ENCODE measurements around the gene UCHL3. TPM values are rescaled to one million over a fixed set of nuclear protein-coding genes. Genes with fewer than 3 reads are reported as not detected.

Gene UCHL3
- total RNA-seq, 2 donors from 2014 or later = 17.1 to 26.8 TPM

DNA sequence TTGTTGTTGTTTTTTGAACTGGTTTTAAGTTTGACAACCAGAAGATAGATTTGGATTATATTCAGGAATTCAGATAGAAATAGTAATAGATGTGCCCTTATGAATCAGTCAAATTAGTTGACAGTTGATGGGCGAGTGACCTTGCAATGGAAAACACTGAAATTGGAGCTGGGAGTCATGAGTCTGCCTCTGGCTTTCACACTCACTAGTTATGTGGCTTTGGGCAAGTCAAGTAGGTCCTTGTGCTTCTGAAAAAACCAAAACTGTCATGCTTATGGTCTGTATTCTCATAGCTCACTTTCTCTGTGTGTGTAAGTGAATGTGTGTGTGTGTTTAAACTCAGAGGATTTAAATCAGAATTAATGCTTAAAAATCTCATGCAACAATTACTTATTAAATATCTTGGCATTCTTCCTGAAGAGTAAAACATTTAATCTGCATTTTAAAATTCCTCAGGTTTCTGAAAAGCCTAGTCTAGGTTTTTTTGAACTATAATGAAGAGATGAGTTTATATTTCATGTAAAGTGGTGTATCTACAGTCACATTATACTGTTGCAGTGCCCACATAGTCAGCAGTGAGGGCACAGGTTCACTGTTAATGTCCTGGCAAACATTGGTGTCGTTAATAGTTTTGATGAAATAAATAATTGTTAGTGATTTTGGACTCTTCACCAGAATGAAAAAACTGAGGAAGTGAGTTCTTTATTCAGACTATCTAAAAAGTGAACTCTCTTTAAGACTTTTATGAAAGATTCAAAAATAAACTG lies 32.5 kb downstream of the UCHL3 start:
- no peak for TF ChIP-seq POLR2A (IDR thresholded peaks at IDR 0.05)
- Histone ChIP-seq H3K36me3 (no peaks in the 10 kb centered on the region), H3K27ac (no peak overlapping the region), H3K9me3 (no peaks in the 10 kb centered on the region), H3K27me3 (replicated peaks; ENCODE audit: insufficient read depth) (no peaks in the 10 kb centered on the region), H3K4me3 (no peak overlapping the region), H3K4me1 (replicated peaks) (no peaks in the 10 kb centered on the region)
- DNase-seq (ENCODE audit: low spot score) = no peak
- intact Hi-C loops (cut with DNase I) = no loop called here
- WGBS = 88% methylated on average over 2 of the region's 2 CpGs

DNA sequence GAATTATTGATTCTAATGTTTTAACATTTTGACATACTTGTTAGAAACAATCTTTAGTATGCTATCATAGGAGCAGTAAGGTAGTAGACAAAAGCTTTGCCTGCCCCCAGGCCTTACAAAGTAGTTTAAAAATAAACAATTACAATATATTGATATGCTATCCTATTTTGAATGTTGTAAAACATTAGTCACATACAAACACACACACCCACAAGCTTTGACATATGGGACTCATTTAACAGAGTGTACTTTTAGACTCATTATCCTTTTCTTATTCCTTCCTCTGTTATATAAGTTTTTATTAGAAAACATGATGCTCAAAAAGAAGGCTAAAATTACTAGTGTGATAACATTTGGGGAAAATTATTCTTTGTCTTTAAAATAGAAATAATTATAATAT lies 33.5 kb downstream of the UCHL3 start:
- intact Hi-C loops (cut with DNase I) = no loop called here
- Histone ChIP-seq H3K9me3 (no peaks in the 10 kb centered on the region), H3K27ac (no peak overlapping the region), H3K4me1 (replicated peaks) (no peaks in the 10 kb centered on the region), H3K27me3 (replicated peaks; ENCODE audit: insufficient read depth) (no peaks in the 10 kb centered on the region), H3K4me3 (no peak overlapping the region), H3K36me3 (no peaks in the 10 kb centered on the region)
- TF ChIP-seq, protein P1, sequence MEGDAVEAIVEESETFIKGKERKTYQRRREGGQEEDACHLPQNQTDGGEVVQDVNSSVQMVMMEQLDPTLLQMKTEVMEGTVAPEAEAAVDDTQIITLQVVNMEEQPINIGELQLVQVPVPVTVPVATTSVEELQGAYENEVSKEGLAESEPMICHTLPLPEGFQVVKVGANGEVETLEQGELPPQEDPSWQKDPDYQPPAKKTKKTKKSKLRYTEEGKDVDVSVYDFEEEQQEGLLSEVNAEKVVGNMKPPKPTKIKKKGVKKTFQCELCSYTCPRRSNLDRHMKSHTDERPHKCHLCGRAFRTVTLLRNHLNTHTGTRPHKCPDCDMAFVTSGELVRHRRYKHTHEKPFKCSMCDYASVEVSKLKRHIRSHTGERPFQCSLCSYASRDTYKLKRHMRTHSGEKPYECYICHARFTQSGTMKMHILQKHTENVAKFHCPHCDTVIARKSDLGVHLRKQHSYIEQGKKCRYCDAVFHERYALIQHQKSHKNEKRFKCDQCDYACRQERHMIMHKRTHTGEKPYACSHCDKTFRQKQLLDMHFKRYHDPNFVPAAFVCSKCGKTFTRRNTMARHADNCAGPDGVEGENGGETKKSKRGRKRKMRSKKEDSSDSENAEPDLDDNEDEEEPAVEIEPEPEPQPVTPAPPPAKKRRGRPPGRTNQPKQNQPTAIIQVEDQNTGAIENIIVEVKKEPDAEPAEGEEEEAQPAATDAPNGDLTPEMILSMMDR (IDR thresholded peaks at IDR 0.05) = no peak
- TF ChIP-seq POLR2A (IDR thresholded peaks at IDR 0.05) (no peak), POLR2AphosphoS5 (IDR thresholded peaks at IDR 0.05) (no peak)
- DNase-seq (ENCODE audit: low spot score) = no peak

DNA sequence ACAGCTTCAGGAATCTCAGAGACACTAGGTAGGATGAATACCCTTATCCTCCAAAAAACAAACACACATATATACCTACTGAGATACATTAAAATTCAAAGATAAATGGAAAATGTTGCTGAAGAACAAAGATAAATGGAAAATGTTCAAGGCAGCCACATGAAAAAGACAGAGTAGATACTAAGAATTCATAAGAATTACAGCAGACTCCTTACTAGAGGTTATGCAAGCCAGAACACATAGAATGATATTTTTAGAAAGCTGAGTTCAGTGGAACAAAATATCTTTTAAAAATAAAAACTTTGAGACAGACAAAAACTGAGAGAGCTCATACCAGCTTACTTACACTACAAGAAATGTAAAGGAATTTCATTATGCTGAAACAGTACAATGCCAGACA lies 35.6 kb downstream of the UCHL3 start:
- Histone ChIP-seq H3K36me3 (no peaks in the 10 kb centered on the region), H3K27me3 (replicated peaks; ENCODE audit: insufficient read depth) (no peaks in the 10 kb centered on the region), H3K9me3 (no peaks in the 10 kb centered on the region), H3K27ac (no peak overlapping the region), H3K4me1 (replicated peaks) (no peaks in the 10 kb centered on the region), H3K4me3 (no peak overlapping the region)
- TF ChIP-seq, protein P1 (IDR thresholded peaks at IDR 0.05) = no peak
- no peak for TF ChIP-seq POLR2AphosphoS5 (IDR thresholded peaks at IDR 0.05)
- no peak for TF ChIP-seq POLR2A (IDR thresholded peaks at IDR 0.05)
- DNase-seq (ENCODE audit: low spot score) = no peak
- intact Hi-C loops (cut with DNase I) = no loop called here

DNA sequence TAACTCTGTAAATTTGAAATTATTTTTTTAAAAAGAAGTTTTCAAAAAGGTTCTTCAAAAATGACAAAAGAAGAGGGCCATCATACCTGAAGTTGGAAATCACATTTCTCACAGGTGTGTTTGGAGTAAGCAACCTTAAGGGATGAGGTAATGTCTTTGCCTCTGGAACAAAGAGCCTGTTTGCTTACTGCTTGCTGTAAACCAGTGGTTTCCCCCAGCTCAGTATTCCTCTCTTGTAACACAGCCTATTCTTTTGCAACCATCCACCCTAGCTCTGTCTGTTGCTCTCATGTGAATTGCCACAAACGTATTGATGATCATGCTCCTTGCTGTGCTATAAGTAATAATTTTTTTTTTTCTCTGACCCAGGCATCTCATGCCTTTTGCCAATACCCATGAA lies 38.1 kb downstream of the UCHL3 start:
- WGBS = 53% methylated on average over 1 of the region's 1 CpG
- H3K9me3 ChIP-seq = no peaks in the 10 kb centered on the region
- no peaks in the 10 kb centered on the region for H3K36me3 ChIP-seq
- no peaks in the 10 kb centered on the region for H3K4me1 ChIP-seq (replicated peaks)
- no peak for DNase-seq (ENCODE audit: low spot score)
- no peak overlapping the region for H3K4me3 ChIP-seq
- intact Hi-C loops (cut with DNase I) = no loop called here
- no peak for TF ChIP-seq POLR2A (IDR thresholded peaks at IDR 0.05)
- TF ChIP-seq, protein P1 (IDR thresholded peaks at IDR 0.05) = no peak
- no peak for TF ChIP-seq POLR2AphosphoS5 (IDR thresholded peaks at IDR 0.05)
- H3K27me3 ChIP-seq (replicated peaks; ENCODE audit: insufficient read depth) = no peaks in the 10 kb centered on the region
- no peak overlapping the region for H3K27ac ChIP-seq

DNA sequence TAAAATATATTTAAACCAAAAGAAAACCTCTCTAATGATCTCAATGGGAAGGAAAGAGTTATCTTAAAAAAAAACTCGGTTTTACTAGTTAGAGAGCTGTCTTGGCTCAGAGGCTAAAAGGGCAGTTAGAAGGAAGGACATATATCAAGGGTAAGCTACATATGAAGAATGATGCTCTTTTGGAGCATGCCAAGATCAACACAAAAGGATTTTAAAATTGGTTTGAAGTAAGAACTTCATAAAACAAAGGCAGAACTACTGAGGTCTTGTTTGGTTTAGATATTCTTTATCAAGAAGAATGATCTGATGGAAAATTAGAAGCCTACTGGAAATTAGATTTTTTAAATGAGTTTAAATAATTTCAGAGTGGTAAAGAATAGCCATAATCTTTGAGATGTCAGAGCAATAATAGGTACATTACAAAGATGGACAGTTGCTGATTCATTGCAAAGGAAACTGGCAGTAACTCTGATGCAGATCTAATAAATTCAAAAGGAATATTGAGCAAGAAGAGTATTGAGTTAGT lies 47.1 kb downstream of the UCHL3 start:
- no peaks in the 10 kb centered on the region for H3K4me1 ChIP-seq (replicated peaks)
- WGBS = 41% methylated on average over 1 of the region's 1 CpG
- no peaks in the 10 kb centered on the region for H3K9me3 ChIP-seq
- no peaks in the 10 kb centered on the region for H3K27me3 ChIP-seq (replicated peaks; ENCODE audit: insufficient read depth)
- no peak overlapping the region for H3K4me3 ChIP-seq
- H3K36me3 ChIP-seq = no peaks in the 10 kb centered on the region
- intact Hi-C loops (cut with DNase I) = no loop called here
- no peak overlapping the region for H3K27ac ChIP-seq
- TF ChIP-seq POLR2A (IDR thresholded peaks at IDR 0.05) (no peak), POLR2AphosphoS5 (IDR thresholded peaks at IDR 0.05) (no peak)
- TF ChIP-seq, protein P1 (IDR thresholded peaks at IDR 0.05) = no peak
- DNase-seq (ENCODE audit: low spot score) = no peak

Data from prostate gland (tissue), 2 donors.